Astrocyte of the cerebellum (primary cell): ENCODE measurements around the gene NTRK1.

ENCODE experiments used
- DNase-seq: peaks from one replicate; pipeline ENCODE4 v3.0.0-alpha.2; 2011; ENCODE audit warnings: low read depth
- H3K4me3 ChIP-seq: 2 replicates; pipeline ENCODE4 v1.5.1; 2011; ENCODE audit warnings: mild to moderate bottlenecking, low read depth, low read length, moderate library complexity
- in situ Hi-C: cut with HindIII; loops from 2 replicates; pipeline ENCODE4 v1.10.0; 2017; ENCODE audit warnings: low sequenced_read_pairs
- TF ChIP-seq, protein P1 (sequence below): IDR thresholded peaks from 2 replicates; pipeline ENCODE4 v1.5.1; 2012; ENCODE audit warnings: low read length, low read depth, moderate library complexity, mild to moderate bottlenecking; ENCODE audit errors: missing control alignments

The NTRK1 gene

DNA sequence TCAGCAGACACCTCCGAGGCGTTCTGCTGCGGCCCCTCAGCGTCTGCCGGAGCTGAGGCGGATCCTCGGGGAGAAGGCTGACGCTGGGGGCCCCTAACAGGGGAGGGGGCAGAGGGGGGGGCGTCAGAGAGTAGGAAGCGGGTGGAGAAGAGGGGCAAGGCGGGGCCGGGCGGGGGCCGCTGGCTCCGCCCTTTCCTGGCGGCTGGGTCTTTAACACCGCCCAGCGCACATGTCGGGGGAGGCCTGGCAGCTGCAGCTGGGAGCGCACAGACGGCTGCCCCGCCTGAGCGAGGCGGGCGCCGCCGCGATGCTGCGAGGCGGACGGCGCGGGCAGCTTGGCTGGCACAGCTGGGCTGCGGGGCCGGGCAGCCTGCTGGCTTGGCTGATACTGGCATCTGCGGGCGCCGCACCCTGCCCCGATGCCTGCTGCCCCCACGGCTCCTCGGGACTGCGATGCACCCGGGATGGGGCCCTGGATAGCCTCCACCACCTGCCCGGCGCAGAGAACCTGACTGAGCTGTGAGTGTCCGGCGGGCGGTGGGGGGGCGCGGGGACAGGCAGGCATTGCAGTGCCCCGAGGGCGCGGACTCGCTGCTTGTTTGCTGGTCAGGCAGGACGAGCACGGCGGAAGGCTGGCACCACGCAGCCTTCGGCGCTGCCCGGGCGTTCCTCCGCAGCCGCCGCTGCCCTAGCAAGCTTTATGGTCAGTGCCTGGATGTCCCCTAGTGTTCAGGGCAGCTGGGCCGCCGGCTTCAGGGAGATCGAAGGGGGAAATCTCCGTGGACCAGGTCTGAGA is at the start of gene NTRK1:
NTRK1 (plus strand) TSS at position 238 of the 796 bp plus-strand sequence; CDS start at position 308, 70 bp downstream.
- TF ChIP-seq, protein P1, sequence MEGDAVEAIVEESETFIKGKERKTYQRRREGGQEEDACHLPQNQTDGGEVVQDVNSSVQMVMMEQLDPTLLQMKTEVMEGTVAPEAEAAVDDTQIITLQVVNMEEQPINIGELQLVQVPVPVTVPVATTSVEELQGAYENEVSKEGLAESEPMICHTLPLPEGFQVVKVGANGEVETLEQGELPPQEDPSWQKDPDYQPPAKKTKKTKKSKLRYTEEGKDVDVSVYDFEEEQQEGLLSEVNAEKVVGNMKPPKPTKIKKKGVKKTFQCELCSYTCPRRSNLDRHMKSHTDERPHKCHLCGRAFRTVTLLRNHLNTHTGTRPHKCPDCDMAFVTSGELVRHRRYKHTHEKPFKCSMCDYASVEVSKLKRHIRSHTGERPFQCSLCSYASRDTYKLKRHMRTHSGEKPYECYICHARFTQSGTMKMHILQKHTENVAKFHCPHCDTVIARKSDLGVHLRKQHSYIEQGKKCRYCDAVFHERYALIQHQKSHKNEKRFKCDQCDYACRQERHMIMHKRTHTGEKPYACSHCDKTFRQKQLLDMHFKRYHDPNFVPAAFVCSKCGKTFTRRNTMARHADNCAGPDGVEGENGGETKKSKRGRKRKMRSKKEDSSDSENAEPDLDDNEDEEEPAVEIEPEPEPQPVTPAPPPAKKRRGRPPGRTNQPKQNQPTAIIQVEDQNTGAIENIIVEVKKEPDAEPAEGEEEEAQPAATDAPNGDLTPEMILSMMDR, result no peak
- in situ Hi-C loops, result no loop called here
- peak within 1 kb of the TSS; percentile 33 for H3K4me3 ChIP-seq
- DNase-seq, result no peak

DNA sequence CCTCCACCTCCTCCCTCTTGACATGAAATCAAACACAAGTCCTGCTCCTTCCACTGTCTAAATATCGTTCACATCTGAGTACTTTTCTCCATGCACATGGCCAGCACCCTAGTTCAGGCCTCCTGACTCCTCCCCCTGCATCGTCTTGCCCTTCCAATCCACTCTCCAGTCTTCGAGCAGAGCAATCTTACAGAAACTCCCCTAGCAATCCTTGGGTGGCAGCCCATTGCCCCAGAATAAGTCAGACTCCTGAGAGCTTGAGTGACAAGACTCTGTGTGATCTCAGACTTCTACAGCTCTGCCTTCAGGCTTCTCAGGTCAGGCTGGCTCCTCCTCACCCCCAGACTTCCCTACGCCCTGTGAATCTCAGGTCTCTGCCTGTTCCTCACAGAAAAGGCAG is 49.5 kb upstream of the NTRK1 start:
- TF ChIP-seq, protein P1, result no peak
- no peak for DNase-seq
- in situ Hi-C loops, result no loop called here

DNA sequence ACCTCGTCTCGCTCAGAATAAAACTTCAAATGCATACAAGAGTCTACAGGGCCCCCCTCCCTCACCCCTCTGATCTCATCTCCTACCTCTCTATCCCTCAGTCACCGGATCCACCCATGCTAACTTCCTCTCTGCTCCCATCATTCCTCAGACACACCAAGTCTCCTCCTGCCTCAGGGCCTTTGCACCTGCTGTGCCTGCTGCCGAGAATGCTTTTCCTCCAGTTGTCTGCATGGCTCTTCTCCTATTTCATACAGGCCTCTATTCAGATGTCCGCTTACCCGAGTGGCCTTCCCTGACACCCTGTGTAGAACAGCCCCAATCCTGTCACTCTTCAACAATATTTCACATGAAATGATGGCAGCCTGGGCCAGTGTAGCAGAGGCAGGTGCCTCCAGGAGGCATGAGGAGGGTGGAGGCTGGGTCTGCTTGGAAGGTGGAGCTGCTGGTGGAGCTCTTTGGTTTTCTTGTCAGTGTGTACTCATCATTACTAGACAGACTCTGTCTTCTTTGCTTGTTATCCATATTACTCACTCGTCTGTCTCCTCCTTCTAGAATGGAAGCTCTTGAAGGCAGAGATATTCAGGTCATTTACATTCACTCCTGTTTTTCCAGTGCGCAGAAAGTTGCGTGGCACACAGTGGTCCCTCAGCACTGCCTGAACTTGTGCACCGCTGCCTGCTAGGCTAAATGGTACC is 48.2 kb upstream of the NTRK1 start:
- in situ Hi-C loops, result no loop called here
- TF ChIP-seq, protein P1, result no peak
- H3K4me3 ChIP-seq, result no peak overlapping the region
- DNase-seq, result no peak

More for the DNA sequence above, 49.5 kb upstream of the NTRK1 start:
- H3K4me3 ChIP-seq, result no peak overlapping the region

DNA sequence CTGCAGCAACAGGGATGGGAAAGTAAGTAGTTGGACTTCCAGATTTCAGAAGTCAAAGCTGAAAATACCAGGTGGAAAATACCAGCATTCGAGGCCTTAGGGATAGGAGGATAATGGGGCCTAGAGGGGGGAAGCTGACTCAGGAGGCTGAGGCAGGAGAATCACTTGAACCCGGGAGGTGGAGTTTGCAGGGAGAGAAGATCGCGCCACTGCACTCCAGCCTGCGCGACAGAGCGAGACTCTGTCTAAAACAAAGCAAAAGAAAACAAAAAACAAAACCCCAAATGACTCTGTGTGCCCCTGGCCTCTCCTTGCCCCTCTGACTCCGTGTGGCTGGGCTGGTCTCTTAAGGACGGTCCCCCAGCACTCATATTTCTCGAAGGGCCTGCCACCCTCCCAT is 47.4 kb upstream of the NTRK1 start:
- H3K4me3 ChIP-seq, result peak overlapping the region; percentile 25
- TF ChIP-seq, protein P1, result no peak
- in situ Hi-C loops, result no loop called here
- DNase-seq, result no peak

DNA sequence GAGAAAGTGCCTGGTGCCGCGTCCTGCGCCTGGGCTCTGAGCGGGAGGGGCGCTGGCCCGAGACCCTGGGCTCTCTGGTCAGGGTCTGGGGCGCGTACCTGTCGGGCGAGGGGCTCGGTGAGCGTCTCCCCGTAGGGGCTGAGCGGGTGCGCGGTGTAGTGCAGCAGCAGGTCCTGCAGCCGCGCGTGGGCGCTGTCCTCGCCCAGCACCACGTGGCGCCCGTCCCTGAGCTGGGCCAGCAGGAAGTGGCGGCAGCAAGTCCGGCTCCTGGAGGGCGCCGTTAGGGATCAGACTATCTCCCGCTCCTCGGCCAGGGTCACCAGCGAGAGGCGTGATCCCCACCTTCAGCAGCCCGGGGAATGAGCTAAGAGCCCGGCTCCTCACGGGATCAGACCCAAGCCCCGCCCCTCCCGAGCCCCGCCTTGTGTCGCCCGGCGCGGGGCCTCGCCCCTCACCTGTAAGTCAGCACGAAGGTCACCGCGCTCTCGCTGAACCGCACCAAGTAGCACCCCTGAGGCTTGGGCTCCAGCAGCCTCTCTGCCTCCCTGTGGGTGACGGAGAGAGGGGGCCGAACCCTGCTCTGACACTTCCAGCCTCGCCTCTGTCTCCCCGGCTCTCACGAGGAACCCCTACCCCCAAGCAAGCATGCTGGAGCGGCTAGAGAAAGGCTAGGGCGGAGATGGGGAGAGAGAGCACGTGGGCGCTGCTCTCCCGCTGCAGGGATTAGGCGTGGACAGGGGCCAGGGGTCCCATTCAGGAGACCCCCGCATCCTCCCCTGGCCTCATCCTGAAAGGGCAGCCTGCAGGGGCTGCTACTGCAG is 46.7 kb upstream of the NTRK1 start:
- in situ Hi-C loops, result no loop called here
- TF ChIP-seq, protein P1, result peak; percentile 56
- peak overlapping the region; percentile 25 for H3K4me3 ChIP-seq

DNA sequence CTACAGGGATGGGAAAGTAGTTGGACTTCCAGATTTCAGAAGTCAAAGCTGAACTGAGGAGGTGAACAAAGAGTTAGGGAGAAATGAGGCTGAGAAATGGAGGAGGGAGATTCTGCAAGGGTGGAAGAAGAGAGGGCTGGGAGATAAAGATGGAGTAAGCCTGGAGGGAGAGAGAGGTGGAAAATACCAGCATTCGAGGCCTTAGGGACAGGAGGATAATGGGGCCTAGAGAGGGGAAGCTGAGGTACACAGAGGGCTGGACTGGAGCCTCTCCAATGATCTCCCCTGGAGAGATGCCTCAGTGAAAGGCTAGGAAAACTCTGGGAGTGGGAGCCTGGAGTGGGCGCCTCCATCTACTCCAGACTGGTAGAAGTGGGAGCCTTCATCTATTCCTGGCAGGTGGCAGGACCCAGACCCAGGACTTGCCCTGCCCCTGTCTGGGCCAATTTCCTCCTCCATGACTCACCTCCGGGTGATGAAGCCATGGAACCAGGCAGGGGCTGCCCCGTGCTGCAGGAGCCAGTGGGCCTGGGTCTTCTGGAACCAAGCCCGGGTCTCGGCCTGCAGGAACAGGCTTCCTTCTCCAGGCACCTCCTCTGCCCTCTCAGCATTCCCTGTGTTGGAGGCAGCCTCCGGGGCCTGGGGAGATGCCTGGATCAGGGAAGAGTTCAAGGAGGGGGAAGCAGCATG is 45.9 kb upstream of the NTRK1 start:
- in situ Hi-C loops, result no loop called here
- no peak for DNase-seq
- no peak overlapping the region for H3K4me3 ChIP-seq
- TF ChIP-seq, protein P1, result no peak

More for the DNA sequence above, 46.7 kb upstream of the NTRK1 start:
- no peak for DNase-seq
